Measurements from ENCODE around the gene TIMM17A.

DNA sequence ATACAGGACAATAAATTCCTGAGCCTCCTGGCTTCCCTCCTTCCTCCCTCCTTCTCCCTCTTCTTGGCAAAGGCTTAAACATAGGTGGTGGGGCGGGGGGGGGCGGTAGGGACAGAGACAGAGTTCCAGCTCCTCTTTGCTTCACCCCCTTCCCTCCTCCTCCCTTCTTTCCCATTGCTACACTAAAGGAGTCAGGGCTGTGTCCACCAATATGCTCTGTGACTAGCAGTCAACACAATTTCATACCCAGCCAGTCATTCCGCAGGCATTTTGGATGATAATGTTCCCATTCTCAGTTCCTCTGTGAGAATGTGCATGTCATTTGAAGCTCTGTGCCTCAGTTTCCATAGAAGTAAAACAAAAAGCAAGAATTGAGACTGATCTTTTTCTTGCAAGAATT lies 10.7 kb upstream of the TIMM17A start:
- TF ChIP-seq, protein P1, sequence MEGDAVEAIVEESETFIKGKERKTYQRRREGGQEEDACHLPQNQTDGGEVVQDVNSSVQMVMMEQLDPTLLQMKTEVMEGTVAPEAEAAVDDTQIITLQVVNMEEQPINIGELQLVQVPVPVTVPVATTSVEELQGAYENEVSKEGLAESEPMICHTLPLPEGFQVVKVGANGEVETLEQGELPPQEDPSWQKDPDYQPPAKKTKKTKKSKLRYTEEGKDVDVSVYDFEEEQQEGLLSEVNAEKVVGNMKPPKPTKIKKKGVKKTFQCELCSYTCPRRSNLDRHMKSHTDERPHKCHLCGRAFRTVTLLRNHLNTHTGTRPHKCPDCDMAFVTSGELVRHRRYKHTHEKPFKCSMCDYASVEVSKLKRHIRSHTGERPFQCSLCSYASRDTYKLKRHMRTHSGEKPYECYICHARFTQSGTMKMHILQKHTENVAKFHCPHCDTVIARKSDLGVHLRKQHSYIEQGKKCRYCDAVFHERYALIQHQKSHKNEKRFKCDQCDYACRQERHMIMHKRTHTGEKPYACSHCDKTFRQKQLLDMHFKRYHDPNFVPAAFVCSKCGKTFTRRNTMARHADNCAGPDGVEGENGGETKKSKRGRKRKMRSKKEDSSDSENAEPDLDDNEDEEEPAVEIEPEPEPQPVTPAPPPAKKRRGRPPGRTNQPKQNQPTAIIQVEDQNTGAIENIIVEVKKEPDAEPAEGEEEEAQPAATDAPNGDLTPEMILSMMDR (IDR thresholded peaks at IDR 0.05 in 8 of 11, conservative IDR thresholded peaks at IDR 0.05 in 3 of 11), result no peak
- TF ChIP-seq POLR2A (IDR thresholded peaks at IDR 0.05), result no peak

Measured in spleen (tissue), 7 donors.